Ramos (cell line): ENCODE measurements around the gene DPYSL4.

ENCODE experiments used
- in situ Hi-C: fragments of 300-500 bp; cut with MboI; formaldehyde crosslinking; loops from one replicate; pipeline ENCODE4 v1.14.3; 2022; ENCODE audit warnings: low sequenced_read_pairs; ENCODE audit not compliant: unreplicated experiment

Gene DPYSL4

GRCh38 chr10:132188331-132188730, 1.6 kb downstream of the DPYSL4 start:
- in situ Hi-C loops = no loop called here

DNA sequence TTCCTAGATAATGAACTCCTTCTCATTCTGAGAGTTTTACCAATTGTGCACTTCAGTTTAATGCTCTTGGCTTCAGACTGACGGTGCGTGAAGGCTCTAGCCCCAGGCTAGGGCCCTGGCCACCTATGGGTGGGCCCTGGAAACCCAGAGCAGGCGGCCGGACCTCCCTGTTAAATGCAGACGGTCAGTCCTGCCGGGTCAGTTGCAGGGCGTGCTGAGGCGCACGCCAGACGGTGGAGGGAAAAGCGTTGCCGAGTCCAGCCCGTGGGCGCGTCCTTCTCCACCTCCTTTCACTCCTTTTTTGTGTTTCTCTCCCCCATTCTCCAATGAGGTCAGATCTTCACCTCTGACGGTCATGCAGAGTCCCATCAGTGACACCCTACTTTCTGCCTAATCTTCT, 2.3 kb downstream of the DPYSL4 start:
- in situ Hi-C loops = no loop called here

- in situ Hi-C loops = no loop called here
Measured at GRCh38 chr10:132189810-132190422, 3.2 kb downstream of the DPYSL4 start.

GRCh38 chr10:132192076-132192975, 5.6 kb downstream of the DPYSL4 start:
- in situ Hi-C loops = no loop called here

GRCh38 chr10:132192991-132193665, 6.4 kb downstream of the DPYSL4 start:
- in situ Hi-C loops = no loop called here

DNA sequence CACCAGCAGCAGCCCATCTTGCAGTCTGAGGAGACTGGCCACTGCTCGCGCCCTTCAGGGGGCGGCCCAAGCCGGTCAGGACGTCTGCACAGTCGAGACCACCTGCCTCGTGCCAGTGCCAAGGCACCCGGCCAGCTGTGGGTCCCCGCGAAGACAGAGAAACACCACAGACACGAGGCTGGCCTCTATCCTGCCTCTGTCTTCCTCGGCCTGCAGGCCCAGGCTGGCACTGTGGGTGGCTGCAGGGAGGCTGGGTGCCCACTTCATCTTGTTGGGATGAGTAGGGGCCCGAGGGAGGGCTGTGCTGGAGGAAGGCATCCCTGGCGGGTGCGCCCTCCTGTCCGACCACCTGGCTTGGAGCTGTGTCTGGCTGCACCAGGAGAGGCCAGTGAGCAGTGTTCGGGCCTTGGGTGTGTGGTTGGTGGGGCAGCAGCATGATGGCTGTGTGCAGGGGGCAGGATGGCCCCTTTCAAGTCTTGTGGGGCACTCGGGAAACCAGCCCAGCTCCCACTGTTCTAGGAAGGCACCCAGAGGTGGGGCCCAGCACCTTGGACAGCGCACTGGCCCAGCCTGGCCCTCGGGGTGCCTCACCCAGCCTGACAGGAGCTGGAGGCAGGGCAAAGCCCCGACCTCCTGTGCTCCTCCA, 7.3 kb downstream of the DPYSL4 start:
- in situ Hi-C loops = no loop called here

GRCh38 chr10:132194726-132195125, 8.0 kb downstream of the DPYSL4 start:
- in situ Hi-C loops = no loop called here

DNA sequence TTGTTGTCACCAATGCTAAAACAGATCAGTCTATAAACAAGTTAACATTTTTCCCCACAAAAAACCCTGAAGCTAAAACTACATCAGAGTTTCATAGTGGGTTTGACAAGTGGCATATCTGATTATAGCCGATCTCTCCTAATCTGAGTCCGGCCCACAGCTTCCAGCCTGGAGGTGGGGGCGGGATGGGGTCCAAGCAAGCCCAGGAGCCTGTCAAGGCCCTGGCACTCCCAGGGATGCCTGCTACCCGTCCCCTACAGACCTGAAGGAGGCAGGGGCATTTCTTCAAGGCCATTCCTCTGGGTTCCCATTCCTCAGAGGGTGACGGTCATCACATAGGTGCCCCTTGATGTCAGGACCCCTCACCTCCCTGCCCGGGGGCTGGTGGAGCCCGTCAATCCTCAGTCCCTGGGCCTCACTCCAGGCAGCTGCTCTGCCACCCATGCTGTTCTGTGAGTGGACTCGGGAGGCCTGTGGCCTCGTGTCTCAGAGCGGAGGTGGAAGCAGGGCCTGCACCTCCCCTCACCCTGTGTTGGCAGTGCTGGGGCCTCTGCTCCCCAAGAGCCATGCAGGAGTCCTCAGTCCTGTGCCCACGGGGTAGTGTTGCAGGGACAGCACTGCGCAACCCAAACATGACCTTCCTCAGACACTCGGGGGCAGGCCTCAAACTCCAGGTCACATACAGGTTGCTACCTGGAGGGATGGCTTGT, 8.8 kb downstream of the DPYSL4 start:
- in situ Hi-C loops = no loop called here

DNA sequence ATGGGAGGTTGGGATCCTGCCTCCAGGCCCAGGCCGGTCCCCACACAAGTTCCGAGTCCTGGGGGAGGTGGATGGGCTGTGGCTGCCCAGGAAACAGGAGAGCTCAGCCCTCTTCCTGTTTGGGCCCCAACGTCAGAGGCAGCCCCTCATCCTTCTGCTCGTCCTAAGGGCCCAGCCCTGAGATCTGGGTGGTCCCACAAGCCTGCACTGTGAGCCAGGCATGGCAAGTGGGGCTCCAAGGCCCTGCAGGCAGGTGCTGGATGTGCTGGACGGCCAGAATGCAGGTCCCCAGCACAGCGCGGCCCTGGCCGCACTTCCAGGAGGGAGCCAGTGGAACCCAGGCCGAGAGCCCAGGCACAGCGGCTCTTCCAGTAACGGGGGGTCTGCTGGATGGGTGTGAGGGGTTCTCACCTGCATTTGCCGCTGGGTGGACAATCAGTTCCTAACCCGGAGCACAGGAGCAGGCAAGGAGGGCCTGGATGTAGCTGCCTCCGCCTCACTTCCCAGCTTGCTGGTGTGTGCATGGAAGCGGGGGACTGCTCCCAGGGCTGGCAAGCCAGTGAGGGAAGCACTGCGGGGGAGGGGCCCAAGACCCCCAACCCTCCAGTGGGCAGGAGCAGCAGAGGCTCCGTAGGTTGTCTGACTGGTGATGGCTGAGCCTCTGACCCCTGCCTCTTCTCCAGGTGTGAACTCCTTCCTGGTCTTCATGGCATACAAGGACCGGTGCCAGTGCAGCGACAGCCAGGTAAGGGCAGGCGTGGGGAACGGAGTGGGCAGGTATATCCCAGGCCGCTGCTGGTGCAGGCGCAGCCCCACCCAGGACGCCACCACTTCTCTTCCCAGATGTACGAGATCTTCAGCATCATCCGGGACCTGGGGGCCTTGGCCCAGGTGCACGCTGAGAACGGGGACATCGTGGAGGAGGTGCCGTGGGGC, 9.7 kb downstream of the DPYSL4 start:
- in situ Hi-C loops = no loop called here

DNA sequence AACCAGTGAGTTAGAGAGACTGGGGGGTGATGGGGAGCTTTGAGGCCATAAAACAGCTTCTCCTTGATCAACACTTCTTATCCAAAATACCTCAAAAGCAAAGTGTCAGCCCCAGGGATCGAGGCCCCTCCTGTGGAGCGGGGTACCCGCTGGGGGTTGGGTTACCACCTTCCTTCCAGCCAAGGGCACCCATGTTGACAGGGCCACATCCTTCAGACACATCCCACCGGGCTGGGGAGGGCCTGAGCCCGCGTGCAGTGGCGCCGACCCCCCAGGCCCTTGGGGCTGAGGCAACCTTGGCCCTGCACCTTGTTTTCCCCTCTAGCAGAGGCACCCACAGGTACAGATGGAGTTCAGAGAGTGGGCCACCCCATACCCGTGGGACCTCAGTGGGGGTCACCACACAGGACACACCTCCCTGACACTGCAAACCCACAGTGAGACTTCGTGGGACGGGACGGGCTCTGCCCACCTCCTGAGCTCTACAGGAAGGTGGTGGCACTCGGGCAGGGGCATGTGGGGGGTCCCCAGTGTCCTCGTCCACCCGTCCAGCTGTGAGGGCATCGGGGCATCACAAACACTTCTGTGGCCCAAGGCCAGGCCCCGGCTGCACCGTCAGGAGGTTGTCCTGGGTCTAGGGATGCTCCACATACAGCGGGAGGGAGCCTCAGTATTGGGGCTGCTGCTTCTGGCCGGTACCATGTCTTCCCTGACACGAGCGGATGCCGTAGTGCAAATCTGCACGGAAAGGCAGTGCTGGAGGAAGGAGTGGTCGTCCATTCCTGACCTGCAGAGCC, 10.7 kb downstream of the DPYSL4 start:
- in situ Hi-C loops = no loop called here

- in situ Hi-C loops = no loop called here
Measured at GRCh38 chr10:132198068-132198370, 11.3 kb downstream of the DPYSL4 start.

DNA sequence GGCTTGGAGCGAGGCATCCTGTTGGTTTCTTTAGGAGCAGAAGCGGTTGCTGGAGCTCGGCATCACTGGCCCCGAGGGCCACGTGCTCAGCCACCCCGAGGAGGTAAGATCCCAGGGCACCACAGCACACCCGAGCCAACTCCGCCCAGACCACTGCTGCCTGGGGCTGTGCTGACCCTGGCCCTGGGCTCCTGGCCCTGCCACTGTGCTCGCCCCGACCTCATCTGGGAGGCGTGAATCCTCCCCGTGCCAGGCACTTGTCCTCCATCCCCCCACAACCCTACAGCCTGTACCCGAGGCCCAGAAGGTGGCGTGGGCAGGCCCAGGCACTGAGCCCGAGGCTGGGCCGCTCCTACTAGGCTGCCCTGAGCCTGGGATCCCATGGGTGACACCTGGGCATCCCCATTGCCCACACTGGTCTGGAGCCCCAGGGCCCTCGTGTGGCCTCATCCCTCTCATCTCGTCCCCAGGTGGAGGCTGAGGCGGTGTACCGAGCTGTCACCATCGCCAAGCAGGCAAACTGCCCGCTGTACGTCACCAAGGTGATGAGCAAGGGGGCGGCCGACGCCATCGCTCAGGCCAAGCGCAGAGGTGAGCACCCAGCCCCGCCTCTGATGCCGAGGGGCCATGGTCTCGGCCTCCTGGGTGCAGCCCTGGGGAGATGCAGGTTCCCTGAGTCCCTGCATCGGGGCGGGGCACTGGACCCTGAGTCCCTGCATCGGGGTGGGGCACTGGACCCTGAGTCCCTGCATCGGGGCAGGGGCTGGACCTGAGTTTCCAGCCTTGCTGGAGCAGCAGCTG, 11.8 kb downstream of the DPYSL4 start:
- in situ Hi-C loops = no loop called here

DNA sequence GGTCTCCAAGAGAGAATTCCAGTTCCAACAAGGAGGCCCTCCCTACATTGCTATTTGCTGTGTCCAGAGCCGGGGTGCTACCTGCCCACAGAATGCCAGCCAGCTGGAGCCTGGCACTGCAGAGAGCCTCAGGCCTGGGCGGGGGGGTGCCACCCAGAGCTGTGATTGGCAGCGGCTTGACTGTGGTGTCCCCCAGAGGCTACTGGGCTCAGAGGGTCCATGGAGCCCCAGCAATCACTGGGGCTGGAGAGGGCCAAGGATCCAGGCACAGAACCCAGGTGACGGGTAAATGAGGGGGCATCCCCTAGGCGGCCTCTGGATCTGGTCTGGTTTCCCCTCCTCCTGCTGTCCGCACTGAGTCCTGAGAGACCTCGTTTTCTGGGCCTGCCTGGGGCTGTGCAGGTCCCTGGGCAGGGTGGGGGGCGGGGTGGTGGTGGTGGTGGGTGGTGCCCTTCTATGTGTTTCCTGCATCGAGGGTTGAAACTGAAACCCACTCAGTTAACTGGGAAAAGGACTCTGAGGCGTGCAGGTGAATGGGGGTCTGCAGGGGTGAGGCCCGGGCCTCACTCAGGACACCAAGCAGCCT, 12.6 kb downstream of the DPYSL4 start:
- in situ Hi-C loops = no loop called here

GRCh38 chr10:132199854-132200311, 13.1 kb downstream of the DPYSL4 start:
- in situ Hi-C loops = no loop called here

- in situ Hi-C loops = no loop called here
Measured at GRCh38 chr10:132200344-132201110, 13.8 kb downstream of the DPYSL4 start.
